Glutamatergic neuron (in vitro differentiated cells): ENCODE measurements around the gene PPM1B. TPM values are rescaled to one million over a fixed set of nuclear protein-coding genes. Genes with fewer than 3 reads are reported as not detected.
"Not testable (repeated sequence)": the region's sequence is repeated elsewhere in the genome, so short reads cannot be mapped to it uniquely, and the experiment has no call there.

ENCODE experiments used
- DNase-seq: peaks from one replicate; pipeline ENCODE4 v3.0.0; 2022
- H3K27ac Mint-ChIP-seq: one replicate; pipeline ENCODE4 v1.8.0; 2020; ENCODE audit warnings: mild to moderate bottlenecking, mixed read lengths, inconsistent platforms; ENCODE audit not compliant: unreplicated experiment
- H3K27me3 Mint-ChIP-seq: one replicate; pipeline ENCODE4 v1.8.0; 2020; ENCODE audit warnings: mild to moderate bottlenecking, moderate library complexity, mixed read lengths, inconsistent platforms; ENCODE audit not compliant: unreplicated experiment
- H3K36me3 Mint-ChIP-seq: one replicate; pipeline ENCODE4 v1.8.0; 2020; ENCODE audit warnings: mild to moderate bottlenecking, mixed read lengths, inconsistent platforms; ENCODE audit not compliant: unreplicated experiment
- H3K4me1 Mint-ChIP-seq: one replicate; pipeline ENCODE4 v1.8.0; 2020; ENCODE audit warnings: mild to moderate bottlenecking, low read depth, mixed read lengths, inconsistent platforms; ENCODE audit not compliant: unreplicated experiment
- H3K4me3 Mint-ChIP-seq: one replicate; pipeline ENCODE4 v1.8.0; 2020; ENCODE audit warnings: mild to moderate bottlenecking, mixed read lengths, inconsistent platforms; ENCODE audit not compliant: unreplicated experiment
- H3K9me3 Mint-ChIP-seq: one replicate; pipeline ENCODE4 v1.8.0; 2020; ENCODE audit warnings: mild to moderate bottlenecking, moderate library complexity, mixed read lengths, inconsistent platforms; ENCODE audit not compliant: unreplicated experiment
- total RNA-seq: library from RNA; stranded (reverse); fragmentation: NEBNext Ultra II Directional; extraction: Animal tissue kit (Norgen Biotek cat#: 25700); gene quantifications from one replicate; pipeline ENCODE4 v1.2.1, GENCODE V29; 2021; ENCODE audit not compliant: unreplicated experiment
- TF ChIP-seq, protein P1 (sequence below): fragments of 200-600 bp; sonication (generic); IDR thresholded peaks from one replicate; pipeline ENCODE4 v1.5.0; 2021; ENCODE audit not compliant: partially characterized antibody, unreplicated experiment

The PPM1B gene
- total RNA-seq, 1 donor from 2014 or later, result 49.2 TPM

DNA sequence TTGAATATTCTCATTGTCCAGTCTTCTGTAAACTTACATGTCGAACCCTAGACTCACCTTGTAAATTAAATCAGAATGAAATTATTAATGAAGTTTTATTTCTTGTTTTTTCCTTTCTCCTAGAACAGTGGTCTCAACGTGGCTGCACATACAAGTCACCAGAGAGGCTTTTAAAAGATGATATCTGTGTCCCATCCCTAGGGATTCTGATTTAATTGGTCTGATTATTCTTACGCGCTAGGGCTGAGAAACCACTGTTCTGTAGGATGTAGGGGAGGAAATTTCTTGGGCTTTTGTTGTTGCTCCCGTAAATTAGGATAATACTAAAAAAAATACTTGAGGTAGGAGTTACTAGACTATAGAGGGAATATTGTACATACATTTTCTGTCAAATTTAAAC lies 32.1 kb downstream of the PPM1B start:
- H3K4me1 Mint-ChIP-seq, result peaks cover 19% of the 10 kb centered on the region
- H3K4me3 Mint-ChIP-seq, result peak overlapping the region; percentile 50
- H3K36me3 Mint-ChIP-seq, result no peaks in the 10 kb centered on the region
- DNase-seq, result no peak
- H3K27me3 Mint-ChIP-seq, result no peaks in the 10 kb centered on the region
- H3K9me3 Mint-ChIP-seq, result no peaks in the 10 kb centered on the region
- no peak overlapping the region for H3K27ac Mint-ChIP-seq
- TF ChIP-seq, protein P1, sequence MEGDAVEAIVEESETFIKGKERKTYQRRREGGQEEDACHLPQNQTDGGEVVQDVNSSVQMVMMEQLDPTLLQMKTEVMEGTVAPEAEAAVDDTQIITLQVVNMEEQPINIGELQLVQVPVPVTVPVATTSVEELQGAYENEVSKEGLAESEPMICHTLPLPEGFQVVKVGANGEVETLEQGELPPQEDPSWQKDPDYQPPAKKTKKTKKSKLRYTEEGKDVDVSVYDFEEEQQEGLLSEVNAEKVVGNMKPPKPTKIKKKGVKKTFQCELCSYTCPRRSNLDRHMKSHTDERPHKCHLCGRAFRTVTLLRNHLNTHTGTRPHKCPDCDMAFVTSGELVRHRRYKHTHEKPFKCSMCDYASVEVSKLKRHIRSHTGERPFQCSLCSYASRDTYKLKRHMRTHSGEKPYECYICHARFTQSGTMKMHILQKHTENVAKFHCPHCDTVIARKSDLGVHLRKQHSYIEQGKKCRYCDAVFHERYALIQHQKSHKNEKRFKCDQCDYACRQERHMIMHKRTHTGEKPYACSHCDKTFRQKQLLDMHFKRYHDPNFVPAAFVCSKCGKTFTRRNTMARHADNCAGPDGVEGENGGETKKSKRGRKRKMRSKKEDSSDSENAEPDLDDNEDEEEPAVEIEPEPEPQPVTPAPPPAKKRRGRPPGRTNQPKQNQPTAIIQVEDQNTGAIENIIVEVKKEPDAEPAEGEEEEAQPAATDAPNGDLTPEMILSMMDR, result no peak

DNA sequence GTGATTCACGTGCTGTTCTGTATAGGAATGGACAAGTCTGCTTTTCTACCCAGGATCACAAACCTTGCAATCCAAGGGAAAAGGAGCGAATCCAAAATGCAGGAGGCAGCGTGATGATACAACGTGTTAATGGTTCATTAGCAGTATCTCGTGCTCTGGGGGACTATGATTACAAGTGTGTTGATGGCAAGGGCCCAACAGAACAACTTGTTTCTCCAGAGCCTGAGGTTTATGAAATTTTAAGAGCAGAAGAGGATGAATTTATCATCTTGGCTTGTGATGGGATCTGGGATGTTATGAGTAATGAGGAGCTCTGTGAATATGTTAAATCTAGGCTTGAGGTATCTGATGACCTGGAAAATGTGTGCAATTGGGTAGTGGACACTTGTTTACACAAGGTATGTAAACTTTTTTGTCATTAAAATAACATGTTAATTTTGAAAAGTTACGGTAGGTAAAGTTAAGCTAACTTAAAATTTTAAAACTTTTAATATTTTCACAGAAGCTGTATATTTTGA lies 33.0 kb downstream of the PPM1B start:
- no peaks in the 10 kb centered on the region for H3K9me3 Mint-ChIP-seq
- TF ChIP-seq, protein P1, result no peak
- no peaks in the 10 kb centered on the region for H3K36me3 Mint-ChIP-seq
- no peak for DNase-seq
- H3K4me1 Mint-ChIP-seq, result peaks cover 19% of the 10 kb centered on the region
- H3K27ac Mint-ChIP-seq, result no peak overlapping the region
- H3K4me3 Mint-ChIP-seq, result no peak overlapping the region
- H3K27me3 Mint-ChIP-seq, result no peaks in the 10 kb centered on the region

DNA sequence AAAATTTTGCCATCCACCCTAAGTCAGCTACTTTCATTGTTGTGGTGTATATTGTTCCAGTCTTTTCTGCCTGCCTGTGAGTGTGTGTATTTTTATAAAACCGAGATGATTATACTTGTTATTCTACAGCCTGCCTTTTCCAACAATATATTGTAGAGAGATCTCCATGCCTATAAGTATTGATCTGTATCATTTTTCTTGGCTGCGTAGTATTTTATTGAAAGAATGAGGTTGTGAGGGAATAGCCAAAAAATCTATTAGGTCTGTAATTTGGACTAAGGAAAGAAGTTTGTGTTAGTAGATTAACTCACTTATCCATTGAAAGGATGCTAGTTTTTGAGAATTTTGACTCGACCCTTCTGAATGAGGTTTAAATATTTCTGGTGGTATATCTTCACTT lies 34.9 kb downstream of the PPM1B start:
- no peak overlapping the region for H3K4me3 Mint-ChIP-seq
- no peaks in the 10 kb centered on the region for H3K9me3 Mint-ChIP-seq
- TF ChIP-seq, protein P1, result no peak
- DNase-seq, result no peak
- H3K4me1 Mint-ChIP-seq, result peaks cover 15% of the 10 kb centered on the region
- no peaks in the 10 kb centered on the region for H3K36me3 Mint-ChIP-seq
- no peak overlapping the region for H3K27ac Mint-ChIP-seq
- H3K27me3 Mint-ChIP-seq, result no peaks in the 10 kb centered on the region

DNA sequence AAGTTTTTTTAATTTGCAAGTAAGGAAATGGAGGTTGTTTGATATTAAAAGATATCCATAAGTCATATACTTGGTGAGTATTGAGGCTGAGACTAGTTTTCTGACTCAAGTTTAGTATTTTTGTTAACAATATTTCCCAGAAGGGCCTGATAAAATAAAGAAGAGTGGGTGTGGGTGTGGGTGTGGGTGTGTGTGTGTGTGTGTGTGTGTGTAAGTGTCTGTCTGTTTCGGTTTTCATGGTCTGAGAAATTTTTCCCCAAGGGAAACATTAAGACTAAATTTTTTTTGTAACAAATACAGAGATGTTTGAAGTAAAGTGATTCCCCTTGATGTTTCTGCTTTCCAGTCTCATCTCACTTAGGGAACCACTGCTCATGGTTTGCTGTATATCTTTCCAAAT lies 36.5 kb downstream of the PPM1B start:
- DNase-seq, result no peak
- H3K27me3 Mint-ChIP-seq, result no peaks in the 10 kb centered on the region
- H3K9me3 Mint-ChIP-seq, result no peaks in the 10 kb centered on the region
- peaks cover 3% of the 10 kb centered on the region for H3K36me3 Mint-ChIP-seq
- peaks cover 15% of the 10 kb centered on the region for H3K4me1 Mint-ChIP-seq
- H3K27ac Mint-ChIP-seq, result no peak overlapping the region
- H3K4me3 Mint-ChIP-seq, result no peak overlapping the region
- TF ChIP-seq, protein P1, result no peak

DNA sequence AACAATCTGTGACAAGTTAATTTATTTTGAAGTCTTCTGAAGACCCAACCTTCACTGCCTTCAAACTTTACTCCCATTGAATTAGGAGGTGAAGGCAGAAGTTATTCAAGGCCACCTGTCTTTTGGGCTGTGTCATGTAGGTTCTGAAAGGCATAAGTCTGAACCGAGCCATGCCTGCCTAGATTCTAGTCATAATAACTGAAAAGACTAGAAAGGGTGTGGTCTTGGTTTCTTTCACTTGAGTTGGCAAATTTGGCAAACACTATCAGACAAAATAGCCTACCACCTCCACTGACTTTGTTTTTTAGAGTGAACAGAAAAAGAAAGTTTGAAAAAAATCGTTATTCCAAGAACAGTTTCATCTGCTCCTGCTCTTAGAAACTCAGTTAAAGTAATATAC lies 38.4 kb downstream of the PPM1B start:
- DNase-seq, result no peak
- Mint-ChIP-seq H3K27ac (no peak overlapping the region), H3K4me1 (peaks cover 3% of the 10 kb centered on the region), H3K9me3 (no peaks in the 10 kb centered on the region), H3K27me3 (no peaks in the 10 kb centered on the region), H3K36me3 (peaks cover 3% of the 10 kb centered on the region), H3K4me3 (no peak overlapping the region)
- TF ChIP-seq, protein P1, result no peak

DNA sequence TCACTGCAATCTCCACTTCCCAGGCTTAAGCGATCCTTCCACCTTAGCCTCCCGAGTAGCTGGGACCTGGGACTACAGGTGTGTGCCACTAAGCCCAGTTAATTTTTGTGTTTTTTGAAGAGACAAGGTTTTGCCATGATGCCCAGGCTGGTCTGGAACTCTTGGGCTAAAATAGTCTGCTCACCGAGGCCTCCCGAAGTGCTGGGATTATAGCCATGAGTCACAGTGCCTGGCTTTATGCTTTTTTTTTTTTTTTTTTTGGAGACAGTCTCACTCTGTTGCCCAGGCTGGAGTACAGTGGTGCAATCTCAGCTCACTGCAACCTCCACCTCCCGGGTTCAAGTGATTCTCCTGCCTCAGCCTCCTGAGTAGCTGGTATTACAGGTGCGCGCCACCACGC lies 39.0 kb downstream of the PPM1B start:
- H3K4me3 Mint-ChIP-seq, DNase-seq, H3K36me3 Mint-ChIP-seq, H3K27ac Mint-ChIP-seq, H3K4me1 Mint-ChIP-seq, H3K27me3 Mint-ChIP-seq, H3K9me3 Mint-ChIP-seq: not testable (repeated sequence)
